Measurements from ENCODE around the gene MAPK12. TPM values are rescaled to one million over a fixed set of nuclear protein-coding genes. Genes with fewer than 3 reads are reported as not detected.

The MAPK12 gene
- total RNA-seq, 1 donor from 2014 or later = 88.5 TPM

- DNase-seq = peak; percentile 23
- peaks cover 10% of the 10 kb centered on the region for H3K4me1 Mint-ChIP-seq (ENCODE audit: low read depth, unreplicated experiment)
- H3K36me3 Mint-ChIP-seq (ENCODE audit: unreplicated experiment) = no peaks in the 10 kb centered on the region
- peak overlapping the region; percentile 69 for H3K27ac Mint-ChIP-seq (ENCODE audit: unreplicated experiment)
- no peak for TF ChIP-seq CTCF (IDR thresholded peaks at IDR 0.05; ENCODE audit: partially characterized antibody, unreplicated experiment)
- H3K27me3 Mint-ChIP-seq (ENCODE audit: unreplicated experiment) = peaks cover 8% of the 10 kb centered on the region
- peak overlapping the region; percentile 32 for H3K4me3 Mint-ChIP-seq (ENCODE audit: unreplicated experiment)
- H3K9me3 Mint-ChIP-seq (ENCODE audit: unreplicated experiment) = peaks cover 3% of the 10 kb centered on the region
Measured at GRCh38 chr22:50308986-50309600, 47.6 kb upstream of the MAPK12 start.

- H3K4me3 Mint-ChIP-seq (ENCODE audit: unreplicated experiment) = peak overlapping the region; percentile 32
- peaks cover 3% of the 10 kb centered on the region for H3K9me3 Mint-ChIP-seq (ENCODE audit: unreplicated experiment)
- peaks cover 8% of the 10 kb centered on the region for H3K27me3 Mint-ChIP-seq (ENCODE audit: unreplicated experiment)
- H3K4me1 Mint-ChIP-seq (ENCODE audit: low read depth, unreplicated experiment) = peaks cover 8% of the 10 kb centered on the region
- DNase-seq = peak; percentile 33
- peak overlapping the region; percentile 69 for H3K27ac Mint-ChIP-seq (ENCODE audit: unreplicated experiment)
- H3K36me3 Mint-ChIP-seq (ENCODE audit: unreplicated experiment) = no peaks in the 10 kb centered on the region
- no peak for TF ChIP-seq CTCF (IDR thresholded peaks at IDR 0.05; ENCODE audit: partially characterized antibody, unreplicated experiment)
Measured at GRCh38 chr22:50308597-50308935, 47.1 kb upstream of the MAPK12 start.

GRCh38 chr22:50307890-50308596 is 46.6 kb upstream of the MAPK12 start:
- Mint-ChIP-seq H3K4me1 (ENCODE audit: low read depth, unreplicated experiment) (peaks cover 8% of the 10 kb centered on the region), H3K4me3 (ENCODE audit: unreplicated experiment) (no peak overlapping the region), H3K27ac (ENCODE audit: unreplicated experiment) (no peak overlapping the region), H3K9me3 (ENCODE audit: unreplicated experiment) (peaks cover 3% of the 10 kb centered on the region), H3K27me3 (ENCODE audit: unreplicated experiment) (peaks cover 8% of the 10 kb centered on the region), H3K36me3 (ENCODE audit: unreplicated experiment) (no peaks in the 10 kb centered on the region)
- no peak for TF ChIP-seq CTCF (IDR thresholded peaks at IDR 0.05; ENCODE audit: partially characterized antibody, unreplicated experiment)
- DNase-seq = peak; percentile 25

GRCh38 chr22:50306753-50307749 is 45.6 kb upstream of the MAPK12 start, which contains the start of gene PLXNB2:
PLXNB2 (minus strand) TSS chr22:50307646; CDS start chr22:50290584, 17,062 bp downstream.
- Mint-ChIP-seq H3K9me3 (ENCODE audit: unreplicated experiment) (peaks cover 5% of the 10 kb centered on the region), H3K27ac (ENCODE audit: unreplicated experiment) (no peak within 1 kb of the TSS), H3K4me1 (ENCODE audit: low read depth, unreplicated experiment) (peaks cover 8% of the 10 kb centered on the region), H3K4me3 (ENCODE audit: unreplicated experiment) (peak within 1 kb of the TSS; percentile 85), H3K36me3 (ENCODE audit: unreplicated experiment) (no peaks in the 10 kb centered on the region), H3K27me3 (ENCODE audit: unreplicated experiment) (peaks cover 11% of the 10 kb centered on the region)
- peak; percentile 78 for DNase-seq
- TF ChIP-seq CTCF (IDR thresholded peaks at IDR 0.05; ENCODE audit: partially characterized antibody, unreplicated experiment) = no peak

Measured in glutamatergic neuron (in vitro differentiated cells).